ENCODE results near the gene LMBR1. TPM values are rescaled to one million over a fixed set of nuclear protein-coding genes. Genes with fewer than 3 reads are reported as not detected.

Gene LMBR1
- total RNA-seq, 1 experiment from 2014 or later = 23.8 TPM

DNA sequence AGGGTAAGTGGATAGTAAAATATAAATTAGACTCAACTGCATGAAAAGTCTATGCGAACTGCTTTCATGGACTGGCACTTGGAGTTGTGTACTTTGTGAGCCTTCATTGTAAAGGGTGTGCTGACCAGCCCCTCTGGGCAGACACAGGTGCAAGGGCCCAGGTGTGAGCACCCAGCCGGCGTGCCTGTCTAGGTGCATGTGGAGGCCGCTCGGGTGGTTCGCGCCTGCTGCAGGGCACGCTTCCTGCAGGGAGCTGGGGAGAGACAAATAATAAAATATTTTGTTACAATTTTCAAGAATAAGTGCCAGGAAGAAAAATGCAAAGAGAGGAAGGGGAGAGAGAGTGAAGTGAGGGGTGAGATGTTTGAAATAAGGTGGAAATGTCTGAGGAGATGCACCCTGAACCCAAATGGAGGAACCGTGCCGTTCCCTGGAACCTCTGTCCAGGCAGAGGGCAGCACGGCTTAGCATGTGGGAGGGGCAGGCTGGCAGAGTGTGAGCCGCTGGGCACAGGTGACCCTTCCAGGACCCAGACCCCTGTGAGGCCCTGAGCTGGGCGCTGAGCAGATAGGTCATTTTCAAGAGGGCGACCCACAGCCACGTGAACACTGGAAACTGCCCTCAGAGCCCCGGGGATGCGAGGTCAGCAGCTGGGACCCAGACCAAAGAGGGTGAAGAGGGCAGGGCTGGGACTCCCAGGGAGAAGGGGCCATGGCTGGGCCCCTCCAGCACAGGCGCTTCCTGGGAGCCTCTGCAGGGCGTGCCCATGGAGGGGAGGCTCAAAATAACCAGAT, 223.8 kb downstream of the LMBR1 start:
- DNase-seq = no peak
- H3K9me3 ChIP-seq = no peaks in the 10 kb centered on the region
- no peaks in the 10 kb centered on the region for H3K27me3 ChIP-seq
- H3K4me3 ChIP-seq = no peak overlapping the region
- no peaks in the 10 kb centered on the region for H3K36me3 ChIP-seq

DNA sequence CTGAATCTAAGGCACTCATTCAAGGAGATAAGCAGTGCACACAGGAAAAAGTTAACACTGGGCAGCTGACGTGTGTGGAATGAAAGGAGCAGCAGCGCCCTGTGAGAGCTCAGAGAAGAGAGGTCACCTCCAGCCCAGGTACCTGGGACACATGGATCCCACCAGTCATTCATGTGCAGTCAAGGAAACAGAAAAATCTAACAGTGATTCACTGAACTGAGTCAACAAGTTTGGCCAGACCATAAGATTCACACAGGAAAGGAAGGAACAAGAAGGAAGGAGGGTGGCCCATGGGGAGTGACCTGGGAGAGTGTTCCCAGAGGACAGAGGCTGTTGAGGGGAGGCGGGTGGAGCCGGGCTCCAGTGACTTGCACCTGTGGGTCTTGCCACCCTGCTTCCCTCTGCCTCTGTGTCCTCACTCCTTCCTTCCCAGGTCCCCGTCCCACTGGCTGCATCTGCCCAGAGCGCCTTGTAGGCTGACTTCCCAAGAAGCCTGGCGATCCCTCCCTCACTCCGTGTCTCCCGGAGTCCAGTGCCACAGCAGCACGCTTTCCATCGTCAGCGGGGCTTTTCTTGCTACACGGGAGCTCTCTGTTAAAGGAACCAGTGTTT, 224.7 kb downstream of the LMBR1 start:
- Histone ChIP-seq H3K9me3 (no peaks in the 10 kb centered on the region), H3K36me3 (no peaks in the 10 kb centered on the region)
- DNase-seq = no peak

DNA sequence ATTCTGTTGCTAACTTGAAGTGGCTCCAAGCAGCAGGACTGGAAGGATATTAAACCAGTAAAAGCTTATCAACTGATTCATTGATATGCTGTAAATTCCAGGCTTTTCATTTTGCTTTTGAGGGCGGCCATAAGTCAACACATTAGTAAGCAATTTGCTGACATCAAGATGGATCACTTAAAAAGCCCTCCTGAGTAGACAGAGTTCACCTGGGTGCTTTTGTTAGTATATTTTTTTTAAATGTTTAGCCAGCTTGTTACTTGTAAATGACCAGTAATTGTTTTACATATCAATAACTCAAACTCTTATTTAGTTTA, 225.9 kb downstream of the LMBR1 start:
- H3K36me3 ChIP-seq = no peaks in the 10 kb centered on the region
- H3K27me3 ChIP-seq = no peaks in the 10 kb centered on the region
- no peak overlapping the region for H3K4me3 ChIP-seq
- no peaks in the 10 kb centered on the region for H3K9me3 ChIP-seq
- DNase-seq = no peak

More for the DNA sequence above, 224.7 kb downstream of the LMBR1 start:
- Histone ChIP-seq H3K4me3 (no peak overlapping the region), H3K27me3 (no peaks in the 10 kb centered on the region)

DNA sequence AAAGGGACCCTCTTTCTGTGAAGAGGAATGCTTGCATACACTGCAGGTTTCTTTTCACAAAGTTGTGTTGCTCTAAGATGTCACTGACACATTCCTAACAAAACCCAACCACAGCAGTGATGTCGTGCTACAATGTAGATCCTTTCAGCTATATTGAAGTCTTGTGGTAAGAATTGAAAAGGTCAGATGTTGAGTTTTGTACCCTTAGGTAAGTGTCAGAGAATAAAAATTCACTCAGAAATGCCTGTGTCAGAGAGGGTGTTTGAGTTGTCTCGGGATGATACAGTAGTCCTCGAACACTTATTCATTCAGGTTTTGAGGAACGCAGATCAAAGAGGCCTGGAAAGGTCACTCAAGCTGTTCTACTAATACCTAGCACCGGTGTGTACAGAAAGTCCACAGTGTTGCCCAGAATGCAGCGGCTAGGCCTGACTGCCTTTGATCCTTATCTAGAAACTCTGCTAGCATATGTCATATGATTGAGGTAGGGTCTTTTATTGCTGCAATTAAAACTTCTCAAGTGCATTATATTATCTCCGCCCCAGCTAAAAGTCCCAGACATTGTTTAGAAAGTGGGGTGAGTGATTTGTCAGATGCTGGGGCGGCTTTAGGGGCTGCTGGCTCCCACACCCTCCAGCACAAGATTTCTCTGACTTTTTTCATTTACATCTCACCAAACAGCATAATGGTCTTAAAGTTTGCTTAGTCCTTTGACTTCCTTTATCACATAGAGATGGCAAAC, 226.4 kb downstream of the LMBR1 start:
- H3K9me3 ChIP-seq = no peaks in the 10 kb centered on the region
- no peak for DNase-seq
- H3K4me3 ChIP-seq = no peak overlapping the region
- H3K36me3 ChIP-seq = no peaks in the 10 kb centered on the region
- no peaks in the 10 kb centered on the region for H3K27me3 ChIP-seq

DNA sequence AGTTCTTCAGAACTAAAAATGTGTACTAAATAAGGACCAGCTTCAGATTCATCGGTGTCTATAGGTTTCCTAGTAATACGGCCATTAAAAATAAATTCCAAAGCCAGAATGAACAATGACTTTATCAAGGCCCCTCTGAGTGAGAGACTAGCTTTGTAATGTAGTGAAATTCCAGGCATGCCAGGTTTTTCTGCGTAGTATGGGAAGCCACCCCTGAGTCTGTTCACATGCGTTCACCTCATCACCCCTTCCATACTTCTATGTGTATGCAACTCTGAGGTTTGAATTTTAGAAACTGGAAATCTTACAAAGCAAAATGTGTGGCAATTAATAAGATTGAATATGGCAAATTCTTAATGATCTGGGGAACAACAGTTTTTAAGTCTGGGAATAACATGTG, 227.9 kb downstream of the LMBR1 start:
- Histone ChIP-seq H3K4me3 (no peak overlapping the region), H3K9me3 (no peaks in the 10 kb centered on the region), H3K27me3 (no peaks in the 10 kb centered on the region), H3K36me3 (no peaks in the 10 kb centered on the region)
- DNase-seq = no peak

DNA sequence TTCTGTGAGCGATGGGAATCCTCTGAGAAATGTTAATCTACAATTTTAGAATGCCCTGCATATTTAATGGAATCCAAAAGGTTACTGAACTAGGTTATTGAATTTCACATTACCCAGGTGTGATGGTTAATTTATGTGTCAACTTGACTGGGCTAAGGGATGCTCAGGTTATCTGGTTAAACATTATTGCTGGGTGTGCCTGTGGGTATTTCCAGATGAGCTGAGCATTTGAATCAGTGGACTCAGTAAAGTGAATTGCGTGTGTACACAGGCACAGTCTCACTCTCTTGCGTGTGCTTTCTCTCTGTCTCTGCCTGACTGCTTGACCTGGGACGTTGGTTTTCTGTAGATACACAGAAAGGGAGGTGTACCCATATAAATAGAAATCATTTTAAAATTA, 230.7 kb downstream of the LMBR1 start:
- H3K9me3 ChIP-seq = no peaks in the 10 kb centered on the region

DNA sequence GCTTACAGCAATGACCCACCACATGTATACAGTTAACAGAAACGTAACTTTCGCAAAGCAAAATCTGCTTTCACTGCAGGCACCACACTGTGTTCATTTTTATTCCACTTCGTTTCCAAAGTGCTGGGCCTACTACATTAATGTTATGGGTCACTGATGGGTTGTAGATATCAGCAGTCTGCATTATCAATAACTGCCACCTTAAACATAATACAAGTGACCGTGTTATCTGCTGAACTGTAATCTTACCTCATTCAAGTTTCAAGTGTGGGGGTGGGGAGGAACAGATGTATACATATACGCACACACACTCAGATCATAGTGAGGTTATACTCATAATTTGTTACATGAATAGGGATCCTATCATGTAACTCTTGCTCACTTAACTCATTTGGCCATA, 231.3 kb downstream of the LMBR1 start:
- no peak for DNase-seq
- H3K27me3 ChIP-seq = no peaks in the 10 kb centered on the region
- no peak overlapping the region for H3K4me3 ChIP-seq
- H3K36me3 ChIP-seq = no peaks in the 10 kb centered on the region
- H3K9me3 ChIP-seq = no peaks in the 10 kb centered on the region

More for the DNA sequence above, 230.7 kb downstream of the LMBR1 start:
- no peak for DNase-seq
- no peak overlapping the region for H3K4me3 ChIP-seq
- H3K36me3 ChIP-seq = no peaks in the 10 kb centered on the region
- H3K27me3 ChIP-seq = no peaks in the 10 kb centered on the region

DNA sequence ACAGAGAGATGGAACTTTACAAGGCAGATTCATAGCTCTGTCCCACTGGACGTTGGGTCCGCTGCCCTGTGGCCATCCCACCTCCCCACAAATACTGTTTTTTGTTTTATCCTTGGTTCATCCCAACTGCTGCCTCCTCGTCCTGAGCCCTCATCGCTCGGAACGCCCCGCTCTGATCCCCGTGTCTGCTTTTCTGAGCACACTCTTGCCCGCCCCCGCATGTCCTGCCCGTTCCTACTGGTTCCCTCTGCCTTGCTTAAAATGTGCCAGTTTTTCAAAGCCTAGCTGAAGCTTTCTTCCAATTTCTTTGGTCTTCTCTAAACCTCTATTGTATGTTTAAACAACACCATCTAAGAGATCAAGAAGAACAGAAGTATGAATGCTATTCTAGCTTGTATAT, 233.0 kb downstream of the LMBR1 start:
- no peak overlapping the region for H3K4me3 ChIP-seq
- H3K9me3 ChIP-seq = no peaks in the 10 kb centered on the region
- no peaks in the 10 kb centered on the region for H3K36me3 ChIP-seq
- no peaks in the 10 kb centered on the region for H3K27me3 ChIP-seq
- DNase-seq = no peak

DNA sequence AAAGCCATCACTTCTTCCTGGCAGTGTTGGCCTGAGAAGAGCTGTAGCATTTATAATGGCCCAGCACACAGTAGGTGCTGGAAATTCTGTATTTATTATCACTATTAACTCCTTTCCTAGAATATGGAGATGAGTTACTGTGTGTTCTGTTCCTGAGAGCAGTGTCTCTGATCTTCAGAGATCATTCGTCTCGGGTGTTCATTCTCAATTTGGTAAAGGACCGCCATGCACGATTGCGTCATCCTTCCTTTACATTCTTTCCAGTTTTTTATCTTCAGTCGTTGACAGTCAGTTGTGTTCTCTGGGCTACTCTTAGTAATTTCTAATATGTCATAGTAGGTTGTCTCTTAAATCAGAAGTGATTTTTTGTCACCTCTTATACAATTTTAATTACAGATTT, 233.8 kb downstream of the LMBR1 start:
- Histone ChIP-seq H3K9me3 (no peaks in the 10 kb centered on the region), H3K27me3 (no peaks in the 10 kb centered on the region), H3K36me3 (no peaks in the 10 kb centered on the region), H3K4me3 (no peak overlapping the region)
- no peak for DNase-seq

DNA sequence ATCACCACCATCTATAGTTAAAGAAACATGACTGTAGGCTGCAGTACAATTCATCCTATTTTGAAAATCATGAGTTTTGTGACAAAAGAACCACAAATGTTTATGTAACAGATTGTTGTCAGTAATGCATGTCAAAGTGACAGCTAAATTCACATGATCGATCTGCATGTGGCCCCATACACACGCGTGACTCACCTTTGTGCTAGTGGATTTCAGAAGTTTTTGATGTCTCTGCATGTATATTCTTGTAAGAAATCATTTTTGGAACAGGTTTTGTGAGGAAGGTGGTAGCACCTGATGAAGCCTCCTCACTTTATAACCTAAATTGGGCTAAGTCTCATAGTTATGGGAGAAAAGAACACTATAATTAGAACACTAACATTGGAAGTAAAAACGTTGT, 235.3 kb downstream of the LMBR1 start:
- no peaks in the 10 kb centered on the region for H3K27me3 ChIP-seq
- no peaks in the 10 kb centered on the region for H3K36me3 ChIP-seq
- no peak for DNase-seq
- no peaks in the 10 kb centered on the region for H3K9me3 ChIP-seq
- H3K4me3 ChIP-seq = no peak overlapping the region

DNA sequence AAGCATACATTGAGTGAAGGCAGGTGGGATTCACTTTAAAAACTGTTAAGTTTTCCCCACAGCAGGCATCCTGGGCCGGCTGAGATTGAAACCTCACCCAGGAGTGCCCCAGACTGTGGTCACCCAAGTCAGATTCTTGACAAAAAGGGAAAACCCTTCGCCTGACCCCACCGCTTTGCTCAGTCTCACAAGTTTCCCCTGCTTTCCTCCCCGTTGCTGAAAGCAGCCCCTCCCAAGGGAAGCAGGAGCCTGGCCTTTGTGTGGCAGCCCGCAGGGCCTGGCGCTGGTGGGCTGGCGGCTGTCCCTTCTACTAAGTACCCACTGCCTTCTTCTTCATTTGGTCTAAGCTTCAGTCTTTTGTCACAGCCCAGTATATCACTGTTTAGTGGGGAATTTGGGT, 236.4 kb downstream of the LMBR1 start:
- Histone ChIP-seq H3K36me3 (no peaks in the 10 kb centered on the region), H3K4me3 (no peak overlapping the region), H3K27me3 (no peaks in the 10 kb centered on the region), H3K9me3 (no peaks in the 10 kb centered on the region)
- no peak for DNase-seq

DNA sequence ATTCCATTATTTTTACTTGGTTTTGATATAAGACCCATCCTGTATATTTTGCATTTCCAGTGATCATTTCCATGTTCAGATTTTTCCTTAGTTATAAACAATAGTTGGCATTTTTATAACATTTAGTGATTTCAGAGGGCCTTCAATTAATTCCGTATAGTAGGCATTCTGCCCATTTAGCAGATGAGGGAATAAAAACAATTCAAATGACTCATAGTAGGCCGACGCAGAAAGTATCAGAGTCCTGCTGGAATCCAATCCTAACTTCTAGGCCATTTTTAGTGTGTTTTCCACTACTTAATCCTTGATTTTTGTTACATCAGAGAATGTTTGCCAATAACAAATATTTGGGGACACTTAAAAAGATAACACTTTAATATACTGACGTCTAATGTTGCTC, 237.0 kb downstream of the LMBR1 start:
- Histone ChIP-seq H3K27me3 (no peaks in the 10 kb centered on the region), H3K4me3 (no peak overlapping the region), H3K36me3 (no peaks in the 10 kb centered on the region), H3K9me3 (no peaks in the 10 kb centered on the region)
- DNase-seq = no peak

DNA sequence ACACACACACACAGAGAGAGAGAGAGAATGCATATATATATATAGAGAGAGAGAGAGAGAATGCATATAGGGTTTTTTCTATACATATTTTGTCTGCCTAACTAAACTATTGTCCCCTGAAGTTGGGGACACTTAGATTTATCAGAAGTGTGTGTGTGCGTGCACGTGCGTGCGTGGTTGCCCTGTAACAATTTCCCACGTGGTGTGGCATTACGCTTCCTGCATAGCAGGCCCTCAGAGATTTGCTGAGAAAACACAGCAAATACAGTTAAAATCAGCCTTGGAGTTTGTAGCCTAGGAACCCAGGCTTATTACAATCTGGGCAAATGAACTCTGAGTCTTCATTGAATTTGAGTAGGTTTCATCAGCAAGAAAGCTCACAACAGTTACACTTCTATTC, 237.7 kb downstream of the LMBR1 start:
- H3K27me3 ChIP-seq = no peaks in the 10 kb centered on the region
- H3K36me3 ChIP-seq = no peaks in the 10 kb centered on the region
- no peak for DNase-seq
- no peaks in the 10 kb centered on the region for H3K9me3 ChIP-seq
- no peak overlapping the region for H3K4me3 ChIP-seq

DNA sequence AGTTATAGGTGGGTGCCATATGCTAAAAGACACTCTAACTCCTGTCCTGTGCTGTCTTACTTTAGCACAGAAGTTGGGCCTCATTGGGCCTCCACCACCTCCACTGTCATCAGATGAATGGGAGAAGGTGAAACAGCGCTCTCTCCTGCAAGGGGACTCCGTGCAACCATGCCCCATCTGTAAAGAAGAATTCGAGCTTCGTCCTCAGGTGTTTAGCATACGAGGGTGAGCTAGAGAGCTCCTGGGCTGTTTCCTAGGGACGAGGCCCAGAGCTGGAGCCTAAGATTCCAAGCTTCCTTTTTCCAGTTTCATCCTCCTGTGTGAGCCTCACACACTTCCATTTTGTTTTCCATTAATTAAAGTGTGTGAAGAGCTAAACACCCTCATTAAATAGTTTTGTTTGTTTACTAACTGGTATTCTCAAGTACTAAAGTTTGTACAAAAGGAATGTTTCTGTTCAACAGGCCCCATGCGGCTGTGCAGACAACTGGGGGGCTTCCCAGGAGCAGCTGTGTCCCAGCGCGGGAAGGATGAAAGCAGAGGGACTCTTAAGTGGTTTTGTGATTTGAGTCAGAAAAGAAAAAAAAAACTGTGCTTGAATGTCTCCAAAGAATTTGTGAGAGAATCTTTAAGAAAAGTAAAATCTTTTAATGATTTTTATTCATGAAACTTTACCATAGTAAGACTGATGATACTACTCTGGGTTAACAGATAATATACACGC, 238.3 kb downstream of the LMBR1 start:
- no peak for DNase-seq
- Histone ChIP-seq H3K9me3 (no peaks in the 10 kb centered on the region), H3K4me3 (no peak overlapping the region), H3K27me3 (no peaks in the 10 kb centered on the region), H3K36me3 (no peaks in the 10 kb centered on the region)

DNA sequence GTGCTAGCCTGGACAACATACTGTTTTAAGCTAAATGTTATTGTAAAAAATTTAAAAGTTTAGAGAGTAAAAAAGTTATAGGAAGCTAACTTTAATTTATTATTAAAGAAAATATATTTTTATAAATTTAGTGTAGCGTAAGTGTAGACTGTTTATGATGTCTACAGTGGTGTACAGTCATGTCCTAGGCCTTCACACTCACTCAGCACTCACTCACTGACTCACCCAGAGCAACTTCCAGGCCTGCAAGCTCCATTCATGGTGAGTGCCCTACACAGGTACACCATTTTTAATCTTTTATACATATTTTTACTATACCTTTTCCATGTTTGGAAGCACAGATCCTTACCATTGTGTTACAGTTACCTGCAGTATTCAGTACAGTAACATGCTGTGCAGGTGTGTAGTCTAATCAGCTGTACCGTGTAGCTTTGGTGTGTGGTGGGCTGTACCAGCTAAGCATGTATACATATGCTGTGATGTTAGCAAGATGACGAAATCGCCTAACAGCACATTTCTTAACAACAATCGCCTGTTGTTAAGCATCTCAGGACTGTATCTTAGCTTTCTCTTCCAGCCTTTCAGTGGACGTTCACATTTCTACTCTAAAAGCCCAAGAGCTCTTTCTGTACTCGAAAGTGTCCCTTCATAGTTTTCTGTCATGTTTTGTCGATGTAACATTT, 240.0 kb downstream of the LMBR1 start:
- Histone ChIP-seq H3K36me3 (no peaks in the 10 kb centered on the region), H3K9me3 (no peaks in the 10 kb centered on the region), H3K4me3 (no peak overlapping the region), H3K27me3 (no peaks in the 10 kb centered on the region)
- no peak for DNase-seq

DNA sequence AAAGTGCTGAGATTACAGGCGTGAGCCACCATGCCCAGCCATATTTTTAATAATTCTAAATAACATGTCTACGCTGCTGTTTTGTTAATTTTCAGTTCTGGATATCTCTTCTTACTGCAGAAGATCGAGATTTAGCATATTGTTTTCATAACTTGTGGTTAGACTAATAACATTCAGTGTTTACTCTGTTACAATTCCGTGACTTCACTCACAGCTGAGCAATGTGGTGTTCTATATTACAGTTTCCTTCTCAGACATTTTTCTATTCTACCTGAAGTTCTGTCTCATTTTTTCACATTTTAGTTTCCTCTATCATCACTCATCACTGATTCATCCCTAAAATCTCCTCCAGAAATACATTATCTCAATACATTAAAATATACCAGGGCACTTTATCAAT, 241.5 kb downstream of the LMBR1 start:
- DNase-seq = no peak
- Histone ChIP-seq H3K27me3 (no peaks in the 10 kb centered on the region), H3K36me3 (no peaks in the 10 kb centered on the region)

DNA sequence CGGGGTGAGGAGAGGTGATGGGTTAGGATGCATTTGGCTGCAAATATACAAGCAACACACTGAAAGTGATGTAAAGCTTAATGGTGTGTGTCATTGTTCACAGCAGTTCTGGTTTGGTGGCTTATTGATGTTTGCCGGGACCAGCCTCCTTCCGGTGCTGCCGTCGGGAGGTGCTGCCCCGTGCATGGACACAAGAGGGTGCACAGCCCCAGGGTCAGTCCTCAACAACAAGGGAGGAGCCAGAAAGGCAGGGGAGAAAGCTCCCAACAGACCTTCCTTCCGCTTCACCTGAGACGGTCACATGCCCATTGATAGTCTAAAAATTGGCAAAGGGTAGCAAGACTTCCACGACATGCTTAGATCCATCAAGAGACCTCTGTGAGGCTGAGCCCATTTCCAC, 242.9 kb downstream of the LMBR1 start:
- Histone ChIP-seq H3K4me3 (no peak overlapping the region), H3K36me3 (no peaks in the 10 kb centered on the region), H3K9me3 (no peaks in the 10 kb centered on the region), H3K27me3 (no peaks in the 10 kb centered on the region)
- DNase-seq = no peak

More for the DNA sequence above, 241.5 kb downstream of the LMBR1 start:
- Histone ChIP-seq H3K4me3 (no peak overlapping the region), H3K9me3 (no peaks in the 10 kb centered on the region)
